ENCODE data around the gene VWA3B.
"Not testable (repeated sequence)": the region's sequence is repeated elsewhere in the genome, so short reads cannot be mapped to it uniquely, and the experiment has no call there.

VWA3B gene

DNA sequence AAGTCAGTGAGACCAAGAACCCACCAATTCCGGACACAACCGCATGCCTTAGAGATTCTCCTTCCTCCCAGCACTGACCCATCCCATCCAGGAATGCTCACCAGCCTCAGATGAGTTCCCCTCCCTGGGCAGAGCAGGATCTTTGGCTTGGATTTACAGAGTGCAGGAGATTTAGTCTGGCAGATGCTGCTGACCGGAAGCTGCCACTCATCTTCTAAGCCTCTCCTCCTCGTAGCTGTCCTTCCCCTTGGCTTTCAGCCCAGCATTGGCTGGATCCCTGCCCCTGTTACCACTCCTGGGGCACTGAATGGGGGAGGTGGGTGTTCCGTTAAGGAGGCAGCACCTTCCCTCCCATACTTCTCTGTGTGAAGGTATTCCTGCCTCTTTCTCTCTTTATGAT, 53.2 kb downstream of the VWA3B start:
- no peak for DNase-seq

DNA sequence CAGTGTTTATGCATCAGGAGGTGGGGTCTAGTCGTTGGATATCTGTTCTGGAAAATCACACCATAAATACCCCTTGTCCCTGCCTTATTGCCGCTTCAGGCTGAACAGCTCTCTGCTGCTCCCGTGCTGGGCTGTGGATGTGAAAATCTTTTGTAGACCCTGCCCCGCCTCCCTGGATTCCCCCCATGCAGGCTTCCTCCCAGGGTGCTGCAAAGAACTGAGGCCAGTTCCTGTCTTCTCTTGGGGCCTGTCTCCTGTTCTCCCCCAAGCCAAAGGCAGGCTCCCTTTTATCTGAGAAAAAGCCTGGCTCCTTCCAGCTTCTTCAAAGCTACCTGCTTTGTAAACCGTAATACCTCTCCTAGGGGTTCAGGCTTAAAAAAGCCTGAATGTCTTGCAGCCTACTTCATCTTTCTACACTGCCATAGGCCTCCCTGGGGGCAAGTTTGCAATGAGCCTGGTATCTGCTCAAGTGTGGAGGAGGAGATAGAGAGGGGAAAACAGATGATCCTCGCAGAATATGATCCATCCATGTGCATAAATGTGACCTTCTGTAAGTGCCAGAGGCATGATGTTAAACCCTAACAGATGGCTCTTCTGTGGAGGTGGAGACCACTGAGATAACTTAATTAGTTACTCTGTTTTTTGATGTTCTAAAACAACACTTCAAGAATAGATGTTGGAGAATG, 55.3 kb downstream of the VWA3B start:
- DNase-seq = no peak

DNA sequence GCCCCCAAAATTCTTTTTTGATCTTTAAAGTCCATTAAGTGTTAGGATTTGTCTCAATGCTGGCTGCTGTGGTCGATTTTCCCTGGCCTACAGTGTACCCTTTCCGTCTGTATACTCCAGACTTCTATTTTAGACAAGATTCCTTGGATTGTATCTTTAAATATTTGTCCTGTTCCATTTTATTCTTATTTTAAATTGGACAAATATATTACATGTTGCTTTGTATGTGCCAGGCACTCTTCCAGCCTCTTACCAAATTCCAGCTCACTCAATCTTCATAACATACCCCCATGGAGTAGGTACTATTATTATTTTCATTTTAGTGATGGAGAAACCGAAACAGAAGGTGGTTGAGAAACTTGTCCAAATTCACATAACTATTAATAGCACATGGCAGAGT, 58.1 kb downstream of the VWA3B start:
- DNase-seq = no peak

DNA sequence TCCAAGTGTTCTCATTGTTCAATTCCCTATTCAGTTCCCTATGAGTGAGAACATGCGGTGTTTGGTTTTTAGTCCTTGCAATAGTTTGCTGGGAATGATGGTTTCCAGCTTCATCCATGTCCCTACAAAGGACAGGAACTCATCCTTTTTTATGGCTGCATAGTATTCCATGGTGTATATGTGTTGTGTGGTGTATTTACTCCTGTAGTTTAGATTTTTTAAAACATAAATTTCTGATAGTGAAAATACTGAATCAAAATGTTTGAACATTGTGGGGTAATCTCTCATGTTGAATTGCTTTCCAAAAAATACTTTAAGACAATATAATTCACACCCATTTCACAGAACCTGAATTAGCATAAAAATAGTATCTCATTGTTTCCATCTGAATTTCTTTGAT, 60.9 kb downstream of the VWA3B start:
- DNase-seq = not testable (repeated sequence)

DNA sequence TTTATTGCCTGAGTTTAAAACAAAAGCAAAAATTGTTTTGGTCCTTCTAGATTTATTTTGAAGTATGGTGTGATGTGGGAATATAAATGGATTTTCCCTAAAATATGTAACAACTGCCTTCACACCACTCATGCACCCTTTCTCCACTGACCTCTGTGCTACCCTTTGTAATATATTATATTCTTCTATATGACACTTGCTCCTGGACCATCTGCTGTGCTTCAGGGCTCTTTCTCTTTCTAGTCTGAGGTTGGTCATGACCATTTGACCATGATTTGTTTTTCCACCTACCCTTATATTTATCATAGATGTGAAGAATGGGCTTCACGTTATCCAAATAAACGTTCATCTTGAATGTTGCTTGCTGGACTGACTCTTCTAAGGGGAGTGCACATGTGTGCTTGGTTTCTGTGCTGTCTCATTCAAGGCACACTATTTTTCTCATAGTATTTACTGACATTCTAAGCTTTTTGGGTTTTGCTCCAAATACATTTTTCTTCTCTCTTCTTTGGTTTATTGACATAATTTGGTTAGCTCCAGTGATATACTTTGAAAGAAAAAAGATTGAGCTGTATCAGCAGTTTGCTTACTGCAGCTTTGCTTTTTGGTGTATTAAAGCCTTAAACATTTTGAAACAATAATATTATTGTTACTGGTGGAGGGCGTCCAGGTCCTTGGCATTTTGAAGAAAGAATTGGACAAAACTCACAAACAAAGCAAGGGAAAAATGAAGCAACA, 61.8 kb downstream of the VWA3B start:
- no peak for DNase-seq

DNA sequence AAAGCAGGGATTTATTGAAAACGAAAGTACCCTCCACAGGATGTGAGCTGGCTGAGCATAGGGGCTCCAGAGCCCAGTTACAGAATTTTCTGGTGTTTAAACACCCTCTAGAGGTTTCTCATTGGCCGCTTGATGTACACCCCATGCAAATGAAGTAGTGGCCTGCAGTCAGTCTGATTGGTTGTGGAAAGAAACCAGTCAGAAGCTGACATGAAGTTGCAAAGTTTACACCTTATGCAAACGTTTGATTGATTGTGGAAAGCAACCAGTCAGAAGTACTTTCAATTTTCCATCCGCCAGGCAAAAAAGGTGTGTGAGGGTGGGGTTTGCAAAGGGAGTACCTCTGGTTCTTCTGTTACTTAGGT, 62.3 kb downstream of the VWA3B start:
- DNase-seq = peak; percentile 32

DNA sequence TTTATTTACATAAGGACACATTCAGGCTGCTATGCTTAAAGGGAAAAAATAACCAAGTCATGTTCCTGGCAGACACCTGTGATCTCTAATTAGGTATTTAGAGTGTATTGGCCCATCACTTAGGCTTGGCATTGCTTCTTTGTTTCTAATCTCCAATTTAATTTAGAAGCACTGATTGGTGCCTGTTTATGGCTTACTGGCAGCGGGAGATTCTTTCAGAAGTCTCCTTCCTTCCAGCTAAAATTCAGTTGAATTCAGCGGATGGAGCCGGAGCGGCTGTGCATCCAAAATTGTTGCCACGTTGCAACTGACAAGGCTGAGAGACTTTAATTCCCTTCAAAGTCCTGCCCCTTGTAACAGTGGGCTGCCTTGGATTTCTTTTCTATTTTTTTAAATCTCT, 66.5 kb downstream of the VWA3B start:
- no peak for DNase-seq

DNA sequence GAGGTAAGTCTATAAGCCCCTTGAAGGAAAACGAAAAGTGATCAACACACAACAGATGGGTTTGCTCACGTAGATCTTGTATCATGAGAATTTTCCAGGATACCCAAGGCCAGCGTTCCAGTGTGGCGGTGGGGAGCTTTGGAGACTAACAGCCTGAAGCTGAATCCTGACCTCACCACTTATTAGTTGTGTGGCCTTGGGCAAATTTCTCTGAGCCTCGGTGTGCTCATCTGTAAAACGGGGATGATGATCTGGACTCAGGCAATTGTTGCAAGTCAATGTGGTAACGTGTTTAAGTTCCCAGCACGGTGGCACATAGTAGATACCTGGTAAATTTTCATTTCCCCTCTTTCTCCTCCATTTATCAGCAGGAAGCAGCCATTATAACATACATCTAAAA, 68.3 kb downstream of the VWA3B start:
- no peak for DNase-seq

DNA sequence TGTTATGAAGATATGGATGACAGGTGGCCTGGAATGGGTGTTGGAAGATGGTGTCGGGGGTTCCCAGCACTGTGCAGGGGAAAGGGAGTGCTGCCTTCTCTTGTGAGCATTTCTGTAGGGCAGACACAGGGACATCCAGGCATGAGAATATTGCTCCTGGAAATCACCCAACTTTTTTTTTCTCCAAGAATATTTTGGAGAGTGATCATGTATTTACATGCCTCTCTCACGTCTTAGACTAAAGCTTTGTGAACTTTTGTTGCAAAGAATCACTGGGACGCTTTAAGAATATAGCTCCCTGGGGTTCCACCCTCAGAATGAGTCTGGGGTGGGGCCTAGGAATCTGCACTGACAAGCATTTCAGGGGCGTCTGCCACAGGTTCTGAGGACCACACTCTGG, 68.7 kb downstream of the VWA3B start:
- no peak for DNase-seq

DNA sequence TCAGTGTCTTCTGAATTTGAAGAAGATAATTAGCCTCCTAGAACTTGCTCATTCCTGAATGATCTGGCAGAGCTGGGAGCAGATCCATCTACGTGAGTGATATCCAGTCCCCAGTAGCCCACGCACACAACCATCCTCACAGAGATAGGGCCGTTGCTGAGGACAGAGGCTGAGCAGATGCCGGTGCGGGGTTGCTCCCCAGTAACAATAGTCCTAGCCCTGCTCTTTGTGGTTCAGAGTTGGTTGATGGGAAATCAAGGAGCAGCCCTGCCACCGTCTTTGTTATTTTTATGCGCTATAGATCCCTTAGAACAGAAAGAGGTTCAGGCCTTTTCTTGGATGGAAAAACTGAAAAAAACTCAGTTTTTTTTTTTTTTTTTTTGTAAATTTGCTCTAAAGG, 69.3 kb downstream of the VWA3B start:
- no peak for DNase-seq

DNA sequence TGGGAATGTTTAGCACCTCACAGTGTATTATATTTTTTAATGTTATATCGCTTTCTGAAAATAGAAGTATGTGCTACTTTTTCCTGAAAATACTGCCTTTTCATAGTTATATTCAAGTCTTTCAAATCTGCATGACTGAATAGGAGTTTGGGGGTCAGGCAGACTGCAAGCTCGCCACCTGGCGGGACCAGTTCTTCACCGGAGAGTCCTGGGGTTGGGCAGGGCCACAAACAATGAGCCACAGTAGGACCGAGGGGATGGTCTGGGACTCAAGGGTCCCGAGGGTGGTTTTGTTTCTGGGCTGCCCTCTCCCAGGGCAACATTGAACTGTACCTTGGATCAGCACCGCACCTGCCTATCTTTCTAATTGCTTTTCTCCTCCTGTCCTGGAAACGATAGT, 70.6 kb downstream of the VWA3B start:
- DNase-seq = no peak

DNA sequence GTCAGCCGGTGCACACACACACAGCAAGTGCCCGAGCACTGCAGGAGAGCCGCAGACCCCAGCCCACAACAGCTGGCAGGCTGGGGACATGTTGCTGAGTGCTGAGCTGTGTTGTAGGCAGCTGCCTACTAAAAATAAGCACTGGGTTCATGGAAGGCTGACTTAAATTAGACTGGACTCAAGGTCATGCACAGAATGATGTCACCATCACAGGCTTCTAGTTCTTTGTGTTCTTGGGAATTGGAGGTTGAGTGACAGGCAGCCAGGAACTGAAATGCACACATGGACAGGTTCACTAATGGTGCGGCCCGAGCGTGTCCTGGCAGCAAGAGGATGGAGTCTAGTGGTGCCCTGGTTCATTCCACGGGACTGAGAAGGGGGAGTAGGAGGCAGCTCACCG, 71.3 kb downstream of the VWA3B start:
- no peak for DNase-seq

DNA sequence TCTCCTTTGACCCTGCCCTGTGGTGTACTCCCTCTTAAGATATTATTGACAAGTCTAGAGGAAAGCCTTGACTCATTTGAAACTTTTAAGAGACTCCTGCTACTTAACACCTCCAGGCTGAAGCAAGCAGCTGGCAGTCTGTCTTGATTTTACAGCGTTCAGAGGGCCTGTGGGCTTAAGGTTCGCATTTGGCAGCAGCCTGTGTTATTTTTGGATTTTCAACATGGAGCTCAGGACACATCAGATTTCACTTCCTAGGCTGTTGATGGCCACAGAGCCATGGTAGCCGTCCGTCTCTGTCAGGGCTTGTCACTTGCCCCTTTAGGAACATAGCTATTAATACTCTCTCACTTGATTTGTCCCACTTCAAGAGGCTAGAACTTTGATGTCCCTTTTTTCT, 73.6 kb downstream of the VWA3B start:
- no peak for DNase-seq

DNA sequence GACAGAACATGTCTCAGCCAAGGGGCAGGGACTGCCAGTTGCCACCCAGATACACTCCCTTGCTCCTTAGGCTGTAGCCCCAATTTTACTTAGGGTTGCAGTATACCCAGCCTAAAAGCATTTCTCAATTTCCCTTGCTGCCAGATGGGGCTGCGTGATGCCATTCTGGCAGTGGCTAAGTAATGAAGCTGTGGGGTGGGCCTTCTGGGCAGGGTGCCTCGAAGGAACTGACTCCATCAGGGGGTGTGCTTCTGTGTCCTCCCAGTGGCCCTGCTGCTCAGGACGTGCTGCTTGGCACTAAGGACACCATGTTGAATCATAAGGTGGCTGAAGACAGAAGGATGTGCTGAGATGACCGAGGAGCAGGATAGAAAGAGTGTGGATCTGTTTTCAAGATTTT, 74.2 kb downstream of the VWA3B start:
- no peak for DNase-seq

DNA sequence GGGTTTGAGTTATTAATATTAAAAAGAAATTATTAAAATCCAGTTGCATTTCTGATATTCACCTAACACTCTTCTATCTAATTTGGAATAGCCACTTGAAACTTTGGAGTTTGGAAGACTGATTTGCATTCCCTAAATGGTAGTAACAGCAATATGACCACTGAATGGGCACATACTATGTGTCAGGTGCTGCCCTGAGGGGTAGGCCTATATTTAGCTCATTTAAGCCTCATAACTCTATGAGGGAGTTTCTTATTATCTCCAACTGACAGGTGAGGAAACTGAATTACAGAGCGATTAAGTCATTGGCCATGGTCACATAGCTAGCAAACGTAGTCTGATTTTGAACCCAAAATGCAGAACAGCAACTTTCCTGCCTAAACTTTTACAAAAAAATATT, 77.3 kb downstream of the VWA3B start:
- DNase-seq = no peak

DNA sequence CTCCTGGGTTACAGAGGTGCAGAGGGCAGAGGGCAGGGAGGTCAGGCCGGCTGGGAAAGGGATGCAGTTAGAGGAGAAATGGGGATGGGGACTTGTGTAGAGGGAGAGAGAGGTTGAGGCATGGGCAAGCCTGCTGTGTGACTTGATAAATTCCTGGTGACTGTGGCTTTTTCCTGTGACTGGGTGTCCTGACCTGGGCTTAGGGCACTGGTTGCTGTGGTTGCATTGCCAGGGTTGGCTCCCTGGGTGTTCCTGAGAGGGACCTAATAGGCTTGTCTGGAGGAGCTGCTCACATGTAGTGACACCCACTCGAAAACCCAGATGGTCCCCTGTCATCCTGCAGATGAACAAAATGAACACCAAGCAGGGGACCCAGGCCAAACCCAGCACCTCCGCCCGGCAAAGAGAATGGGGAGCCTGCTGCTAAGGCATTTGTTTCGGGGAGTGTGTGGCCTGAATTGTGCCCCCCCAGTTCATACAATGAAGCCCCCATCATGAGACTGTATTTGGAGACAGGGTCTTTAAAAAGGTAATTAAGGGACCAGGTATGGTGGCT, 78.6 kb downstream of the VWA3B start:
- no peak for DNase-seq

DNA sequence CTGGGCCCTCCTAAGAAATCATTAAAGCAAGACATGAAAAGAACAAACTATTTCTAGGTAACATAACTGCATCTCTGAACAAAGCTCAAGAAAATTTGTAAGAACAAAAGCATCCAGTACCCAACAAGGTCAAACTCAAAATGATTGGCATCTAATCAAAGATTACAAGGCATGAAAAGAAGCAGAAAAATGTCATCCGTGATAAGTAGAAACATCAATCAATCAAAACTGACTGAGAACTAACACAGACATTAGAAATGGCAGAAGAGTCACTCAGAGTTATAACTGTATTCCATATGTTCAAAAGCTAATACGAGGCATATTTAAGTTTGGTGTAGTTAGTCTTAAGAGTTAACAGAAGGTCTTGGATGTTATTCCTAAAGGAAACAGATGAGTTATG, 80.9 kb downstream of the VWA3B start:
- no peak for DNase-seq

DNA sequence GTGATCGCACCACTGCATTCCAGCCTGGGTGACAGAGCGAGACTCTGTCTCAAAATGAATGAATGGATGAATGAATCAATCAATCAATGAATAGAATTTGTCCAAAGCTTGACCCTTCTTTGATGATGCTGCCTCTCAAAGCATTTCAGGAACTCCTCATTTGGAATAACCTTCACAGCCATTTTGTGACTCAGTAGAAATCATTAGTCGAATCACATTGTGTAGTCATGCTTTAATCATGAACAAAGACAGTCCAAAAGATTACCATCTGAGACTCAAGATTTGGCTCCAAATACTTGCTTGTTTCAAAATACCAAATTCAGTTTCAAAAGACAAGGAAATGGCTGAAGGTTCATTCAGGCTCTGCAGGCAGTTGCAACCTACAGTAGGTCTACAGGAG, 83.1 kb downstream of the VWA3B start:
- DNase-seq = no peak

DNA sequence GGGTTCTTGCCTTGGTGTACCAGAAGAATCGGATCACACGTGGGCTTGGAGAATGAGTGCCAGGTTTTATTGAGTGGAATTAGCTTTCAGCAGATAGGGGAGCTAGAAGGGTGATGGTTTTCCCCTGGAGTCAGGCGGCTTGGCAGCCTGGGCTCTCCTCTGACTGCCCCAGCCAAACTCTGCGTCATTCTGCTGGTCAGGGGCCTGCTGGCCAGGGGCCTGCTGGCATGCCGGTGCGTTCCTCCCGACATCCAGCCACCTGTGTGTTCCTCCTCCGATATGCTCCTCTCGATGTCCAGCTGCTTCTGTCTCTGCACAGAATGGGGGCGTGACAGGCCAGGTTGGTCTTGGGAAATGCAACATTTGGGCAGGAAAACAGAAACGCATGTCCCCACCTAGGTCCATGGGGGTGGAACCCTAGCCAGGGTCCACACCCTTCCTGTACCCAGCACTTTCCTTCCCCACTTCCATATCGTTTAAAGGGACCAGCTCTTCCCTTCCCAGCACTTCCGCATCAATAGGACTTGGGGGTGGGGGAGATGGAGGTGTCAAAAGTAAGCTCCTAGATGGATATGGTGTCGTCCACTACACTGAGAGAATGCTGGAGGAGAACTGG, 85.3 kb downstream of the VWA3B start:
- no peak for DNase-seq

DNA sequence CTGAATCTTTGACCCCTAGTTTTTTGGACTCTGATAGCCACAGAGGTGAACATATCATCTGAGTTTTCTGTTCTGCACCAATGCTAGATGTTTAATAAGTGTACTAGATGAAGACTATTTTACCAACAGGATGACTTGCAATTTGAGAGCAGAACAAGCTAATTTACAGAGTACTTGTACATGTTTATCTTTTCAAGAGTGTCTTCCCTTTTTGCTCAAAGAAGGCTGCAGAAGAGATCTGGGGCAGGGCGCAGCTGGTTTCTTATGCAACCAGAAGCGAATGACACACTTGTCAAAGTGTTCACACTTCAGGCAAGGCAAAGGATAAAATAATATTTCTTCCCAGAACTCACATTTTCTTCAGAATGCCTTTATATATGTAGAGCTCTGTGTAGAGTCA, 86.0 kb downstream of the VWA3B start:
- DNase-seq = peak; percentile 43

DNA sequence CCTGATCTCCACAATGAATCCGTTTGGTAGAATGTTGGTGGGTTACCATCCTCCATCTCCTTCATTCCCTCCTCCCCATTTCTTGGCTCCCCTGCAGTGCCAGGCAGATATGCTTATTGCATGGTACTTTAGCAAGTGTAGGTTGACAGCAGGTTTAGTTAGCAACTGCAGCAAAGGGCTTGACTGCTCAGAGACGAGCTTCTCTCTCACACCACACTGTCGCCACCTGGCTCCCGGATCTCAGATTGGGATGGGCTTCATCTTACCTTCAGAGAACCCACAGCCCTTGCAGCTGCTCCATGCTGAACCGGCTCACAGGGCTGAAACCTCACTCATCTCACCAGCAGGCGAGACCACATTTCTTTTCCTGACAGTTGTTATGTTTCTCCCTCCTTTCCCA, 88.8 kb downstream of the VWA3B start:
- peak; percentile 4 for DNase-seq

DNA sequence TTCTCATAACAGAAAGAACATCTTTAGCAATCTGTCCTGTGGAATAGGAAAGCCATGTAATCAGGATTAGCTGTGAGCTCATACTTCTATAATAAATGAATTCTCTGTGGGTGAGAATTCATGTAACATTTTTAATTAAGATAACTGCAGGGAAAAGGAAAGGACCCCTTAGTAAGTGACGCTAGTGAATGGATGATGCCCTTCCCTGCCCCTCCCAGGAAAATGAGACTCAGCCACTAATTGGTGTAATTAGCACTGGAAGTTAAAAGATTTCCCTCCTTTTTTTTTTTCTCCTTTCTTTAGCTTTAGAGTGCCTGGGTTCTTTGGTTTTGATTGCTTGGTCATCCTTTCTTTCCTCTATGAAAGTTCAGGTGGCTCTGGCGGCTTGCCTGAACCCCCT, 90.3 kb downstream of the VWA3B start:
- DNase-seq = no peak

DNA sequence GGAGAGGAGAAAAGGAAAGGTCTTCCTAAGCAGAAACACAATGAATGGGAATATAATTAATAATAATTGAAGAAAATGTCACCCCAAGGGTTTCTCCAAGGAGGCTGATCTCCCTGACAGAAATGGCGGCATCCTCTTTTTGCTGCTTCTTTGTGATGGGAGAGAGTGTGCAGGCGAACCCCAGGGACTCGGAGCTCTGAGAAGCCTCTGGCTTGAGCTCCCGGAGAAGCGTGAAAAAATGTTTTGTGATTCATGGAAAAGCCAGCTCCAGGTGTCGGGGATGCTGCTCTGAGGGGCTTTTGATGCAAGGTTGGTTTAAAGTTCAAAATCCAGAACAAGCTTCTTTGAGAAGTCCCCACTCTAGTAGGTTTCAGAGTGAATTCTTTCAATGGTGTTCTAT, 91.0 kb downstream of the VWA3B start:
- DNase-seq = no peak

DNA sequence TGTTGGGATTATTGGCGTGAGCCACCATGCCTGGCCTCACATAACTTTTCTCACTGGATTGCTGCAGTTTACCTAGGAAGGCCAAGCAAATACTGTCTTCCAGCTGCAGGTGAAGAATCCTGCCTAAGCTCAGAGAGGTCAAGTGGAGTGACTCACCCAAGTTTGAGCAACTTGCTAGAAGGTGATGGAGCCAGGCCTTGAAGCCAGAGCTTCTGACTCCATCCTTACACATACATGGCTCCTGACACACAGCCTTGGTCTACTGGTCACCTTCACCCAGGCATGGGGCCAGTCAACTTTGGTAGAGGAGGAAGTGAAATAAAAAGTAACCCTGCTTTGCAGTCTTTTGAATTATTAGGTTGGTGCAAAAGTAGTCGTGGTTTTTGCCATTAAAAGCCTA, 93.5 kb downstream of the VWA3B start:
- no peak for DNase-seq

All from hematopoietic multipotent progenitor cell treated with erythropoietin and hydrocortisone succinate and interleukin-3 and kit ligand, for 6 days (in vitro differentiated cells).